NB4 (cell line): Measurements from ENCODE around the gene NCBP2.

Experiments
- DNase-seq: peaks from one replicate; pipeline ENCODE4 v3.0.0; 2010; ENCODE audit warnings: low read depth
- H3K4me3 ChIP-seq: one replicate; pipeline ENCODE4 v1.5.1; 2011; ENCODE audit warnings: mild to moderate bottlenecking, low read depth, low read length, moderate library complexity
- CTCF ChIP-seq: IDR thresholded peaks from one replicate; pipeline ENCODE4 v1.5.1; 2012; ENCODE audit warnings: low read depth, low read length
- MYC ChIP-seq: IDR thresholded peaks from 2 replicates; pipeline ENCODE4 v1.6.1; 2011; ENCODE audit warnings: low read depth, low read length
- POLR2A ChIP-seq: IDR thresholded peaks from 2 replicates; pipeline ENCODE4 v1.6.1; 2011; ENCODE audit warnings: mild to moderate bottlenecking; ENCODE audit not compliant: insufficient read length; ENCODE audit errors: extremely low read depth
- TF ChIP-seq, protein P1 (sequence below): IDR thresholded peaks from 2 replicates; pipeline ENCODE4 v1.6.1; 2011; ENCODE audit warnings: low read depth, low read length

The NCBP2 gene

DNA sequence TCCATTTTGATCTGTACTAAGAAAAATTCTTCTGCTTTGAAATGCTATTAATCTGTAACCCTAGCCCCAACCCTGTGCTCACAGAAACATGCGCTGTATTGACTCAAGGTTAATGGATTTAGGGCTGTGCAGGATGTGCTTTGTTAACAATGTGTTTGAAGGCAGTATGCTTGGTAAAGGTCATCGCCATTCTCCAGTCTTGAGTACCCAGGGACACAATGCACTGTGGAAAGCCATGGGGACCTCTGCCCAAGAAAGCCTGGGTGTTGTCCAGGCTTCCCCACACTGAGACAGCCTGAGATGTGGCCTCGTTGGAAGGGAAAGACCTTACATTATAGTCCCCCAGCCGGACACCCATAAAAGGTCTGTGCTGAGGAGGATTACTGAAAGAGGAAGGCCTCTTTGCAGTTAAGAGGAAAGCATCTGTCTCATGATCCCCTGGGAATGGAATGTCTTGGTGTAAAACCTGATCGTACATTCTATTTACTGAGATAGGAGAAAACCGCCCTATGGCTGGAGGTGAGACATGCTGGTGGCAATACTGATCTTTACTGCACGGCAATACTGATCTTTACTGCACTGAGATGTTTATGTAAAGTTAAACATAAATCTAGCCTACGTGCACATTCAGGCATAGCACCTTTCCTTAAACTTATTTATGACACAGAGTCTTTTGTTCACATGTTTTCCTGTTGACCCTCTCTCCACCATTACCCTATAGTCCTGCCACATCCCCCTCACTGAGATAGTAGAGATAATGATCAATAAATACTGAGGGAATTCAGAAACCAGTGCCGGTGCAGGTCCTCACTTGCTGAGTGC is 20.0 kb upstream of the NCBP2 start:
- no peak overlapping the region for H3K4me3 ChIP-seq
- peak; percentile 63 for DNase-seq
- TF ChIP-seq MYC (no peak), CTCF (no peak), POLR2A (no peak)
- TF ChIP-seq, protein P1, sequence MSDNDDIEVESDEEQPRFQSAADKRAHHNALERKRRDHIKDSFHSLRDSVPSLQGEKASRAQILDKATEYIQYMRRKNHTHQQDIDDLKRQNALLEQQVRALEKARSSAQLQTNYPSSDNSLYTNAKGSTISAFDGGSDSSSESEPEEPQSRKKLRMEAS, result no peak

GRCh38 chr3:196954832-196955231 is 12.5 kb upstream of the NCBP2 start:
- no peak for DNase-seq
- no peak overlapping the region for H3K4me3 ChIP-seq
- TF ChIP-seq, protein P1, result no peak
- TF ChIP-seq POLR2A (no peak), MYC (no peak), CTCF (no peak)

DNA sequence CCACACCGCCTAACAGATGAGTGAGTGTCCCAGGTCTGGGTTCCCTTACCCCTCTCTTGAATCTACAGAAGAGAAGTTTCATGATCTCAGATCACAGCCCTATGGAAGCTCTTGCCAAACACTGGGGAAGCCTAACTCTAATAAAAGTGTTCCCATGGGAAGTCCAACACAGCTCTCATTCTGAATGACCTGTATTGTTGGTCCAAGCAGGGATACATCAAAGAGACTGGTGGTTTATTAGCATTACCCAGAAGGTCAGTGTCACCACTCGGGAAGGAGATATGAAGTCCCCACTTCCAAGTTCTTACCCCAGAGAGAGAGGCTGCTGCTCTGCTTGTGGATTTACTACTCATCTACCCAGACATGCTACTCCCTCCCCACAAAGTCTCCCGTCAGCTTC is 9.0 kb upstream of the NCBP2 start:
- DNase-seq, result no peak
- H3K4me3 ChIP-seq, result no peak overlapping the region
- TF ChIP-seq MYC (no peak), POLR2A (no peak), CTCF (no peak)
- TF ChIP-seq, protein P1, result no peak

DNA sequence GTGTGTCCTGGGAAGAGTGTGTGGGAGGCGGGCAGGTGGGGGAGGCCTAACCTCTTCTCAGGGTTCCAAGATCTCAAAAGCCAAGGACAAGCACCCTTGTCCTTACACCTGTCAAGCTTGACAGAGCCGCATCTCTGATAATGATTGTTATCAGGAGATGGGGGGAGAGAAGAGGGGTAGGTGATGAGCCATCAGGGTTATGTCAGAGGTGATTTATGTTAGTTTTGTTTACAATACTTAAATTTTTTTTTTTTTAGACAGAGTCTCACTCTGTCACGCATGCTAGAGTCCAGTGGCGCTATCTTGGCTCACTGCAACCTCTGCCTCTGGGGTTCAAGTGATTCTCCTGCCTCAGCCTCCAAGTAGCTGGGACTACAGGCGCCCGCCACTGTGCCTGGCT is 7.4 kb upstream of the NCBP2 start:
- TF ChIP-seq CTCF, result no peak
- no peak for TF ChIP-seq MYC
- TF ChIP-seq POLR2A, result no peak
- TF ChIP-seq, protein P1, result no peak
- no peak for DNase-seq
- H3K4me3 ChIP-seq, result no peak overlapping the region

- TF ChIP-seq CTCF (no peak), MYC (no peak), POLR2A (no peak)
- TF ChIP-seq, protein P1, result no peak
- DNase-seq, result no peak
- H3K4me3 ChIP-seq, result no peak overlapping the region
Observed at GRCh38 chr3:196949285-196949619, 6.9 kb upstream of the NCBP2 start.
